Measurements from ENCODE around the gene RBM20.
"Not testable (repeated sequence)": the region's sequence is repeated elsewhere in the genome, so short reads cannot be mapped to it uniquely, and the experiment has no call there.

The RBM20 gene

GRCh38 chr10:110657973-110658691 lies 14.0 kb downstream of the RBM20 start:
- TF ChIP-seq, protein P1, sequence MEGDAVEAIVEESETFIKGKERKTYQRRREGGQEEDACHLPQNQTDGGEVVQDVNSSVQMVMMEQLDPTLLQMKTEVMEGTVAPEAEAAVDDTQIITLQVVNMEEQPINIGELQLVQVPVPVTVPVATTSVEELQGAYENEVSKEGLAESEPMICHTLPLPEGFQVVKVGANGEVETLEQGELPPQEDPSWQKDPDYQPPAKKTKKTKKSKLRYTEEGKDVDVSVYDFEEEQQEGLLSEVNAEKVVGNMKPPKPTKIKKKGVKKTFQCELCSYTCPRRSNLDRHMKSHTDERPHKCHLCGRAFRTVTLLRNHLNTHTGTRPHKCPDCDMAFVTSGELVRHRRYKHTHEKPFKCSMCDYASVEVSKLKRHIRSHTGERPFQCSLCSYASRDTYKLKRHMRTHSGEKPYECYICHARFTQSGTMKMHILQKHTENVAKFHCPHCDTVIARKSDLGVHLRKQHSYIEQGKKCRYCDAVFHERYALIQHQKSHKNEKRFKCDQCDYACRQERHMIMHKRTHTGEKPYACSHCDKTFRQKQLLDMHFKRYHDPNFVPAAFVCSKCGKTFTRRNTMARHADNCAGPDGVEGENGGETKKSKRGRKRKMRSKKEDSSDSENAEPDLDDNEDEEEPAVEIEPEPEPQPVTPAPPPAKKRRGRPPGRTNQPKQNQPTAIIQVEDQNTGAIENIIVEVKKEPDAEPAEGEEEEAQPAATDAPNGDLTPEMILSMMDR (IDR thresholded peaks at IDR 0.05; ENCODE audit: low read depth, low read length, missing control alignments): no peak
- no peak for DNase-seq (ENCODE audit: extremely low read depth, low read depth)
- no peak overlapping the region for H3K4me3 ChIP-seq (replicated peaks; ENCODE audit: low read depth, low read length)

GRCh38 chr10:110659558-110659957 lies 15.4 kb downstream of the RBM20 start:
- TF ChIP-seq, protein P1 (IDR thresholded peaks at IDR 0.05; ENCODE audit: low read depth, low read length, missing control alignments): no peak
- DNase-seq (ENCODE audit: extremely low read depth, low read depth): no peak
- no peak overlapping the region for H3K4me3 ChIP-seq (replicated peaks; ENCODE audit: low read depth, low read length)

DNA sequence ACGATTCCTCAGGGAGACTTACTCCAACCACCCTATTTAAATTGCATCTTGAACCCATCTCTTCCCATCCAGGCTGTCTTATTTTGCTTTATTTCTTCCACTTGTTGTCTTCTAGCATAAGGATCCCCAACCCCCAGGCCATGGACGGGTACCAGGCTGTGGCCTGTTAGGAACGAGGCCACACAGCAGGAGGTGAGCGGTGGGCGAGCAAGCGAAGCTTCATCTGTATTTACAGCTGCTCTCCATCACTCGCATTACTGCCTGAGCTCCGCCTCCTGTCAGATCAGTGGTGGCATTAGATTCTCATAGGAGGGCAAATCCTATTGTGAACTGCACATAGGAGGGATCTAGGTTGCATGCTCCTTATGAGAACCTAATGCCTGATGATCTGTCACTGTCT lies 16.2 kb downstream of the RBM20 start:
- DNase-seq (ENCODE audit: extremely low read depth, low read depth); H3K4me3 ChIP-seq (replicated peaks; ENCODE audit: low read depth, low read length): not testable (repeated sequence)

DNA sequence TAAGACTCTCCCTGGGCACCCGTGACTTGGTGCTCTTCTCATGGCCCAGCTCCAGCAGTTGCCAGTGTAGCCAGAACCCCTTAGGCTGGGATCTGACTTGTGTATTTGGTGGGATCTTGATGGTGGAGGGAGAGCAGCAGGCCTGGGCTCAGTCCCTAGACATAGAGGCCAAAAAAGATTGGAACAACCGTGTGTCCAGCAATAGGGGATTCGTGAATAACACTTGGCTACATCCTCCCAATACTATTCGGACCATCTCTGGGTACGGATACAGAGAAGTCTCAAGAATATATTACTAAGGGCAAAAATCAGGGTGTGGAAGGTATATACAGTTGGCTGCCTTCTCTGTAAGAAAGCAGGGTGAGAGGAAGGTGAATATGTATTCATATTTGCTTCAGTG lies 17.2 kb downstream of the RBM20 start:
- no peak overlapping the region for H3K4me3 ChIP-seq (replicated peaks; ENCODE audit: low read depth, low read length)
- DNase-seq (ENCODE audit: extremely low read depth, low read depth): no peak
- TF ChIP-seq, protein P1 (IDR thresholded peaks at IDR 0.05; ENCODE audit: low read depth, low read length, missing control alignments): no peak

DNA sequence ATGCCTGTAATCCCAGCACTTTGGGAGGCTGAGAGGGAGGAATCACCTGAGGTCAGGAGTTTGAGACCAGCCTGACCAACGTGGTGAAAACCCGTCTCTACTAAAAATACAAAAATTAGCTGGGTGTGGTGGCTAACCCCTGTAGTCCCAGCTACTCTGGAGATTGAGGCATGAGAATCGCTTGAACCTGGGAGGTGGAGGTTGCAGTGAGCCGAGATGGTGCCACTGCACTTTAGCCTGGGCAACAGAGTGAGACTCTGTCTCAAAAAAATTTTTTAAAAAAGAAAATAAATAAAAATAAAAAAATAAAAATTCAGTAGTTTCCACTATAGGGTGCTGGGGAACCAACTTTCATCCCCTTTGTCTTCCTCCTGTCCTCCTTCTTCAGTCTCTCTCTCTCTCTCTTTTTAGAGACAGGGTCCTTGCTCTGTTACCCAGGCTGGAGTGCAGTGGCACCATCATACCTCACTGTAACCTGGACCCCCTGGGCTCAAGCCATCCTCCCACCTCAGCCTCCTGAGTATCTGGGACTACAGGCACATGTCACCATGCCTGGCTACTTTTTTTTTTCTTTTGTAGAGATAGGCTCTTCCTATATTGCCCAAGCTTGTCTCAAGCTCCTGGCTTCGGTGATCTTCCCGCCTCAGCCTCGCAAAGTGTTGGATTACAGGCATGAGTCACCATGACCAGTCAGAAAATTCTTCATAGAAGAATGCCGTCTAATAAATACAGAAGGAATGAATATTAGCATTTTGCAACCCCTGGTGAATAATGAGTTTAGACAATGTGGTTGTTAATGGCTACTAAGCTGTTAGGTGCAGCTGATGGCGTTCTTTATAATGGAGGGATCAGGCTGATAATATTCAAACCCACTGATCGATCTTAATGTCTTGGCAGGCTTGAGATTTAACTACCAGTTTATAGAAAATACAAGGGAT lies 20.6 kb downstream of the RBM20 start:
- TF ChIP-seq, protein P1 (IDR thresholded peaks at IDR 0.05; ENCODE audit: low read depth, low read length, missing control alignments): no peak
- peak; percentile 74 for DNase-seq (ENCODE audit: extremely low read depth, low read depth)
- H3K4me3 ChIP-seq (replicated peaks; ENCODE audit: low read depth, low read length): no peak overlapping the region

- not testable (repeated sequence) for H3K4me3 ChIP-seq (replicated peaks; ENCODE audit: low read depth, low read length)
These were observed 22.1 kb downstream of the RBM20 start for GRCh38 chr10:110666259-110666658.

GRCh38 chr10:110666673-110667072 lies 22.5 kb downstream of the RBM20 start:
- no peak for DNase-seq (ENCODE audit: extremely low read depth, low read depth)
- TF ChIP-seq, protein P1 (IDR thresholded peaks at IDR 0.05; ENCODE audit: low read depth, low read length, missing control alignments): no peak
- H3K4me3 ChIP-seq (replicated peaks; ENCODE audit: low read depth, low read length): no peak overlapping the region

More at GRCh38 chr10:110666259-110666658, 22.1 kb downstream of the RBM20 start:
- DNase-seq (ENCODE audit: extremely low read depth, low read depth): not testable (repeated sequence)
